ENCODE measurements around the gene KLHL6. TPM values are rescaled to one million over a fixed set of nuclear protein-coding genes. Genes with fewer than 3 reads are reported as not detected.

The KLHL6 gene
- total RNA-seq, 1 experiment from 2014 or later = not detected

- Histone ChIP-seq H2BK20ac (ENCODE audit: low read depth, low read length, poor library complexity, severe bottlenecking) (no peak overlapping the region), H2AK5ac (ENCODE audit: insufficient read length, low read length) (no peak overlapping the region), H3K79me2 (ENCODE audit: insufficient read depth, low read length) (no peaks in the 10 kb centered on the region), H3K79me1 (ENCODE audit: insufficient read depth, low read depth, low read length, poor library complexity, severe bottlenecking) (no peaks in the 10 kb centered on the region), H3K4me2 (ENCODE audit: insufficient read depth, insufficient read length, low read length) (peak overlapping the region; percentile 47), H3K27me3 (ENCODE audit: insufficient read depth, low read length) (no peaks in the 10 kb centered on the region), H2BK15ac (ENCODE audit: low read depth, low read length) (no peak overlapping the region), H2BK120ac (ENCODE audit: low read depth, low read length, poor library complexity, severe bottlenecking) (no peak overlapping the region), H2BK12ac (ENCODE audit: insufficient read length, low read depth, low read length) (no peak overlapping the region), H2BK5ac (ENCODE audit: insufficient read length, low read length) (no peak overlapping the region), H3K56ac (ENCODE audit: insufficient read length, low read depth, low read length) (no peak overlapping the region), H4K8ac (replicated peaks; ENCODE audit: insufficient read length, low read depth, low read length) (no peak overlapping the region), H4K91ac (ENCODE audit: insufficient read length, low read depth, low read length) (no peak overlapping the region), H4K20me1 (ENCODE audit: control insufficient read depth, insufficient read depth, insufficient read length) (no peaks in the 10 kb centered on the region), H2AFZ (ENCODE audit: low read length) (no peak overlapping the region), H3K18ac (ENCODE audit: insufficient read length, low read depth, low read length) (no peak overlapping the region), H3K23ac (ENCODE audit: insufficient read length, low read depth, low read length) (no peak overlapping the region), H4K5ac (ENCODE audit: insufficient read length, low read depth, low read length) (no peak overlapping the region), H3K9me3 (ENCODE audit: control insufficient read depth, low read depth, low read length) (no peaks in the 10 kb centered on the region), H3T11ph (ENCODE audit: low read length) (no peak overlapping the region), H3K27ac (ENCODE audit: insufficient read length, low read depth, low read length) (no peak overlapping the region), H3K9ac (ENCODE audit: extremely low read depth, insufficient read length, low read length) (no peak overlapping the region), H3K23me2 (ENCODE audit: insufficient read length, low read depth, low read length, poor library complexity, severe bottlenecking) (no peaks in the 10 kb centered on the region), H3K4ac (ENCODE audit: low read depth, low read length) (no peak overlapping the region), H3K4me1 (ENCODE audit: insufficient read depth, low read length) (0 out of 2 replicates have a peak, but pooled peaks cover 2% of the 10 kb centered on the region), H3K14ac (ENCODE audit: insufficient read depth, low read length) (no peak overlapping the region)
- peaks cover 37 to 47% of the 10 kb centered on the region in 2 experiments for H3K4me1 Mint-ChIP-seq
- DNase-seq = no peak
- TF ChIP-seq, protein P1, sequence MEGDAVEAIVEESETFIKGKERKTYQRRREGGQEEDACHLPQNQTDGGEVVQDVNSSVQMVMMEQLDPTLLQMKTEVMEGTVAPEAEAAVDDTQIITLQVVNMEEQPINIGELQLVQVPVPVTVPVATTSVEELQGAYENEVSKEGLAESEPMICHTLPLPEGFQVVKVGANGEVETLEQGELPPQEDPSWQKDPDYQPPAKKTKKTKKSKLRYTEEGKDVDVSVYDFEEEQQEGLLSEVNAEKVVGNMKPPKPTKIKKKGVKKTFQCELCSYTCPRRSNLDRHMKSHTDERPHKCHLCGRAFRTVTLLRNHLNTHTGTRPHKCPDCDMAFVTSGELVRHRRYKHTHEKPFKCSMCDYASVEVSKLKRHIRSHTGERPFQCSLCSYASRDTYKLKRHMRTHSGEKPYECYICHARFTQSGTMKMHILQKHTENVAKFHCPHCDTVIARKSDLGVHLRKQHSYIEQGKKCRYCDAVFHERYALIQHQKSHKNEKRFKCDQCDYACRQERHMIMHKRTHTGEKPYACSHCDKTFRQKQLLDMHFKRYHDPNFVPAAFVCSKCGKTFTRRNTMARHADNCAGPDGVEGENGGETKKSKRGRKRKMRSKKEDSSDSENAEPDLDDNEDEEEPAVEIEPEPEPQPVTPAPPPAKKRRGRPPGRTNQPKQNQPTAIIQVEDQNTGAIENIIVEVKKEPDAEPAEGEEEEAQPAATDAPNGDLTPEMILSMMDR (conservative IDR thresholded peaks at IDR 0.05) = no peak
- peaks cover 20% of the 10 kb centered on the region for H3K27me3 Mint-ChIP-seq (ENCODE audit: low read depth)
- peaks cover 0 to 5% of the 10 kb centered on the region in 2 experiments; a peak in 2 of 5 replicates for H3K9me3 Mint-ChIP-seq
- H3K4me3 Mint-ChIP-seq = peak overlapping the region in 1 of 2 experiments; percentile 46; a peak in 1 of 5 replicates
- peak overlapping the region in 2 of 3 experiments; percentile 81 to 94; a peak in 3 of 7 replicates for H3K27ac Mint-ChIP-seq
- no CpG with 5 or more reads among the region's 6 CpGs for WGBS (ENCODE audit: extremely low coverage, insufficient read length, low lambda C conversion rate)
- no peaks in the 10 kb centered on the region for H3K36me3 Mint-ChIP-seq (ENCODE audit: insufficient read depth in 1 of 3, low read depth in 3 of 3)
These were observed 22.7 kb downstream of the KLHL6 start for GRCh38 chr3:183532620-183533411.

Measured in H9 (cell line).